Measurements from ENCODE around the gene COPS7A.

Gene COPS7A

DNA sequence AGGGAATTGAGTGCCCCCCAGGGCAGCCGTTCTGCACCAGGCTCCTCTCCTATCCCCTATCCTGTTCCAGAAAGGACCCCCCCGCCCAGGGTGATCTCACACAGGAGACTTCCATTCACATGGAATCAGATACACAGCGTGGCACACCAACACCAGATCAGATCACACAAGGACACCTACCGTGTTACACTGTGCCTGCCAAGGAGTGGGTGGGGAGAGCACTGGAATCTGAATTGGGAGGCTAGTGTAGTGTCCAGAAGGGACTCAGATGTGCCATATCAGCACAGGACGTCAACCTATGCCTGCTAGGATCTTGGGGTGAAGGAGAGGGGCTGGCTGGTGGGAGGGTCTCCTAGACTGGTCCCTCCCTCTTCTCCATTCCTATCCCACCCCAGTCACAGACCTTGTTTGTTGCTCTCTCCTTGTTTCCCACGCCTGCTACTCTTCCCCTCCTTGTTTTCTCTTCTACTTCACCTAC is 44.6 kb downstream of the COPS7A start (continued):
- TF ChIP-seq, protein P1, sequence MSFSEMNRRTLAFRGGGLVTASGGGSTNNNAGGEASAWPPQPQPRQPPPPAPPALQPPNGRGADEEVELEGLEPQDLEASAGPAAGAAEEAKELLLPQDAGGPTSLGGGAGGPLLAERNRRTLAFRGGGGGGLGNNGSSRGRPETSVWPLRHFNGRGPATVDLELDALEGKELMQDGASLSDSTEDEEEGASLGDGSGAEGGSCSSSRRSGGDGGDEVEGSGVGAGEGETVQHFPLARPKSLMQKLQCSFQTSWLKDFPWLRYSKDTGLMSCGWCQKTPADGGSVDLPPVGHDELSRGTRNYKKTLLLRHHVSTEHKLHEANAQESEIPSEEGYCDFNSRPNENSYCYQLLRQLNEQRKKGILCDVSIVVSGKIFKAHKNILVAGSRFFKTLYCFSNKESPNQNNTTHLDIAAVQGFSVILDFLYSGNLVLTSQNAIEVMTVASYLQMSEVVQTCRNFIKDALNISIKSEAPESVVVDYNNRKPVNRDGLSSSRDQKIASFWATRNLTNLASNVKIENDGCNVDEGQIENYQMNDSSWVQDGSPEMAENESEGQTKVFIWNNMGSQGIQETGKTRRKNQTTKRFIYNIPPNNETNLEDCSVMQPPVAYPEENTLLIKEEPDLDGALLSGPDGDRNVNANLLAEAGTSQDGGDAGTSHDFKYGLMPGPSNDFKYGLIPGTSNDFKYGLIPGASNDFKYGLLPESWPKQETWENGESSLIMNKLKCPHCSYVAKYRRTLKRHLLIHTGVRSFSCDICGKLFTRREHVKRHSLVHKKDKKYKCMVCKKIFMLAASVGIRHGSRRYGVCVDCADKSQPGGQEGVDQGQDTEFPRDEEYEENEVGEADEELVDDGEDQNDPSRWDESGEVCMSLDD (tag by site-specific recombination; IDR thresholded peaks at IDR 0.05): no peak
- no peak for TF ChIP-seq ZNF585B (tag by site-specific recombination; IDR thresholded peaks at IDR 0.05)
- no peak for TF ChIP-seq ZXDB (tag by site-specific recombination; IDR thresholded peaks at IDR 0.05)
- peak; percentile 98 for TF ChIP-seq ZBTB20 (tag by site-specific recombination; IDR thresholded peaks at IDR 0.05)
- no peak for TF ChIP-seq ZNF621 (tag by site-specific recombination; IDR thresholded peaks at IDR 0.05)
- TF ChIP-seq, protein P2, sequence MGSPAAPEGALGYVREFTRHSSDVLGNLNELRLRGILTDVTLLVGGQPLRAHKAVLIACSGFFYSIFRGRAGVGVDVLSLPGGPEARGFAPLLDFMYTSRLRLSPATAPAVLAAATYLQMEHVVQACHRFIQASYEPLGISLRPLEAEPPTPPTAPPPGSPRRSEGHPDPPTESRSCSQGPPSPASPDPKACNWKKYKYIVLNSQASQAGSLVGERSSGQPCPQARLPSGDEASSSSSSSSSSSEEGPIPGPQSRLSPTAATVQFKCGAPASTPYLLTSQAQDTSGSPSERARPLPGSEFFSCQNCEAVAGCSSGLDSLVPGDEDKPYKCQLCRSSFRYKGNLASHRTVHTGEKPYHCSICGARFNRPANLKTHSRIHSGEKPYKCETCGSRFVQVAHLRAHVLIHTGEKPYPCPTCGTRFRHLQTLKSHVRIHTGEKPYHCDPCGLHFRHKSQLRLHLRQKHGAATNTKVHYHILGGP (tag by site-specific recombination; IDR thresholded peaks at IDR 0.05): no peak
- TF ChIP-seq, protein P3, sequence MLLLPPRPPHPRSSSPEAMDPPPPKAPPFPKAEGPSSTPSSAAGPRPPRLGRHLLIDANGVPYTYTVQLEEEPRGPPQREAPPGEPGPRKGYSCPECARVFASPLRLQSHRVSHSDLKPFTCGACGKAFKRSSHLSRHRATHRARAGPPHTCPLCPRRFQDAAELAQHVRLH (tag by site-specific recombination; IDR thresholded peaks at IDR 0.05): no peak
- peak; percentile 52 for TF ChIP-seq GLIS2 (tag by site-specific recombination; IDR thresholded peaks at IDR 0.05)
- no peak for TF ChIP-seq ZNF184 (tag by site-specific recombination; IDR thresholded peaks at IDR 0.05)
- no peak for TF ChIP-seq KLF1 (tag by site-specific recombination; IDR thresholded peaks at IDR 0.05)
- TF ChIP-seq ZNF658 (tag by site-specific recombination; IDR thresholded peaks at IDR 0.05): no peak
- no peak for TF ChIP-seq ZNF701 (tag by site-specific recombination; IDR thresholded peaks at IDR 0.05)
- no peak for TF ChIP-seq RBAK (tag by site-specific recombination; IDR thresholded peaks at IDR 0.05)
- no peak for TF ChIP-seq ZSCAN16 (tag by site-specific recombination; IDR thresholded peaks at IDR 0.05)
- TF ChIP-seq, protein P4, sequence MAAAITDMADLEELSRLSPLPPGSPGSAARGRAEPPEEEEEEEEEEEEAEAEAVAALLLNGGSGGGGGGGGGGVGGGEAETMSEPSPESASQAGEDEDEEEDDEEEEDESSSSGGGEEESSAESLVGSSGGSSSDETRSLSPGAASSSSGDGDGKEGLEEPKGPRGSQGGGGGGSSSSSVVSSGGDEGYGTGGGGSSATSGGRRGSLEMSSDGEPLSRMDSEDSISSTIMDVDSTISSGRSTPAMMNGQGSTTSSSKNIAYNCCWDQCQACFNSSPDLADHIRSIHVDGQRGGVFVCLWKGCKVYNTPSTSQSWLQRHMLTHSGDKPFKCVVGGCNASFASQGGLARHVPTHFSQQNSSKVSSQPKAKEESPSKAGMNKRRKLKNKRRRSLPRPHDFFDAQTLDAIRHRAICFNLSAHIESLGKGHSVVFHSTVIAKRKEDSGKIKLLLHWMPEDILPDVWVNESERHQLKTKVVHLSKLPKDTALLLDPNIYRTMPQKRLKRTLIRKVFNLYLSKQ (tag by site-specific recombination; IDR thresholded peaks at IDR 0.05; ENCODE audit: borderline replicate concordance): no peak
- TF ChIP-seq ZNF266 (tag by site-specific recombination; IDR thresholded peaks at IDR 0.05; ENCODE audit: low read depth): no peak
- no peak for TF ChIP-seq KLF8 (tag by site-specific recombination; IDR thresholded peaks at IDR 0.05)
- no peak for TF ChIP-seq ZNF530 (tag by site-specific recombination; IDR thresholded peaks at IDR 0.05; ENCODE audit: low read depth)
- TF ChIP-seq, protein P5, sequence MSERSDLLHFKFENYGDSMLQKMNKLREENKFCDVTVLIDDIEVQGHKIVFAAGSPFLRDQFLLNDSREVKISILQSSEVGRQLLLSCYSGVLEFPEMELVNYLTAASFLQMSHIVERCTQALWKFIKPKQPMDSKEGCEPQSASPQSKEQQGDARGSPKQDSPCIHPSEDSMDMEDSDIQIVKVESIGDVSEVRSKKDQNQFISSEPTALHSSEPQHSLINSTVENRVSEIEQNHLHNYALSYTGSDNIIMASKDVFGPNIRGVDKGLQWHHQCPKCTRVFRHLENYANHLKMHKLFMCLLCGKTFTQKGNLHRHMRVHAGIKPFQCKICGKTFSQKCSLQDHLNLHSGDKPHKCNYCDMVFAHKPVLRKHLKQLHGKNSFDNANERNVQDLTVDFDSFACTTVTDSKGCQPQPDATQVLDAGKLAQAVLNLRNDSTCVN (tag by site-specific recombination; optimal IDR thresholded peaks at IDR 0.05): no peak
- no peak for TF ChIP-seq ZNF837 (tag by site-specific recombination; IDR thresholded peaks at IDR 0.05)
- no peak for TF ChIP-seq ZNF768 (tag by site-specific recombination; IDR thresholded peaks at IDR 0.05)
- no peak for TF ChIP-seq ZNF747 (tag by site-specific recombination; IDR thresholded peaks at IDR 0.05)
- no peak for TF ChIP-seq TRIM28 (IDR thresholded peaks at IDR 0.05; ENCODE audit: borderline replicate concordance, low read length)
- no peak for TF ChIP-seq YY2 (tag by site-specific recombination; IDR thresholded peaks at IDR 0.05)
- TF ChIP-seq, protein P6, sequence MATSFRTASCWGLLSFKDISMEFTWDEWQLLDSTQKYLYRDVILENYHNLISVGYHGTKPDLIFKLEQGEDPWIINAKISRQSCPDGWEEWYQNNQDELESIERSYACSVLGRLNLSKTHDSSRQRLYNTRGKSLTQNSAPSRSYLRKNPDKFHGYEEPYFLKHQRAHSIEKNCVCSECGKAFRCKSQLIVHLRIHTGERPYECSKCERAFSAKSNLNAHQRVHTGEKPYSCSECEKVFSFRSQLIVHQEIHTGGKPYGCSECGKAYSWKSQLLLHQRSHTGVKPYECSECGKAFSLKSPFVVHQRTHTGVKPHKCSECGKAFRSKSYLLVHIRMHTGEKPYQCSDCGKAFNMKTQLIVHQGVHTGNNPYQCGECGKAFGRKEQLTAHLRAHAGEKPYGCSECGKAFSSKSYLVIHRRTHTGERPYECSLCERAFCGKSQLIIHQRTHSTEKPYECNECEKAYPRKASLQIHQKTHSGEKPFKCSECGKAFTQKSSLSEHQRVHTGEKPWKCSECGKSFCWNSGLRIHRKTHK (tag by site-specific recombination; IDR thresholded peaks at IDR 0.05): no peak
- TF ChIP-seq, protein P7, sequence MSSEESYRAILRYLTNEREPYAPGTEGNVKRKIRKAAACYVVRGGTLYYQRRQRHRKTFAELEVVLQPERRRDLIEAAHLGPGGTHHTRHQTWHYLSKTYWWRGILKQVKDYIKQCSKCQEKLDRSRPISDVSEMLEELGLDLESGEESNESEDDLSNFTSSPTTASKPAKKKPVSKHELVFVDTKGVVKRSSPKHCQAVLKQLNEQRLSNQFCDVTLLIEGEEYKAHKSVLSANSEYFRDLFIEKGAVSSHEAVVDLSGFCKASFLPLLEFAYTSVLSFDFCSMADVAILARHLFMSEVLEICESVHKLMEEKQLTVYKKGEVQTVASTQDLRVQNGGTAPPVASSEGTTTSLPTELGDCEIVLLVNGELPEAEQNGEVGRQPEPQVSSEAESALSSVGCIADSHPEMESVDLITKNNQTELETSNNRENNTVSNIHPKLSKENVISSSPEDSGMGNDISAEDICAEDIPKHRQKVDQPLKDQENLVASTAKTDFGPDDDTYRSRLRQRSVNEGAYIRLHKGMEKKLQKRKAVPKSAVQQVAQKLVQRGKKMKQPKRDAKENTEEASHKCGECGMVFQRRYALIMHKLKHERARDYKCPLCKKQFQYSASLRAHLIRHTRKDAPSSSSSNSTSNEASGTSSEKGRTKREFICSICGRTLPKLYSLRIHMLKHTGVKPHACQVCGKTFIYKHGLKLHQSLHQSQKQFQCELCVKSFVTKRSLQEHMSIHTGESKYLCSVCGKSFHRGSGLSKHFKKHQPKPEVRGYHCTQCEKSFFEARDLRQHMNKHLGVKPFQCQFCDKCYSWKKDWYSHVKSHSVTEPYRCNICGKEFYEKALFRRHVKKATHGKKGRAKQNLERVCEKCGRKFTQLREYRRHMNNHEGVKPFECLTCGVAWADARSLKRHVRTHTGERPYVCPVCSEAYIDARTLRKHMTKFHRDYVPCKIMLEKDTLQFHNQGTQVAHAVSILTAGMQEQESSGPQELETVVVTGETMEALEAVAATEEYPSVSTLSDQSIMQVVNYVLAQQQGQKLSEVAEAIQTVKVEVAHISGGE (tag by site-specific recombination; conservative IDR thresholded peaks at IDR 0.05; ENCODE audit: low read depth): no peak
- TF ChIP-seq GLIS1 (tag by site-specific recombination; IDR thresholded peaks at IDR 0.05): peak; percentile 83
- TF ChIP-seq, protein P8, sequence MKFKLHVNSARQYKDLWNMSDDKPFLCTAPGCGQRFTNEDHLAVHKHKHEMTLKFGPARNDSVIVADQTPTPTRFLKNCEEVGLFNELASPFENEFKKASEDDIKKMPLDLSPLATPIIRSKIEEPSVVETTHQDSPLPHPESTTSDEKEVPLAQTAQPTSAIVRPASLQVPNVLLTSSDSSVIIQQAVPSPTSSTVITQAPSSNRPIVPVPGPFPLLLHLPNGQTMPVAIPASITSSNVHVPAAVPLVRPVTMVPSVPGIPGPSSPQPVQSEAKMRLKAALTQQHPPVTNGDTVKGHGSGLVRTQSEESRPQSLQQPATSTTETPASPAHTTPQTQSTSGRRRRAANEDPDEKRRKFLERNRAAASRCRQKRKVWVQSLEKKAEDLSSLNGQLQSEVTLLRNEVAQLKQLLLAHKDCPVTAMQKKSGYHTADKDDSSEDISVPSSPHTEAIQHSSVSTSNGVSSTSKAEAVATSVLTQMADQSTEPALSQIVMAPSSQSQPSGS (tag by site-specific recombination; IDR thresholded peaks at IDR 0.05; ENCODE audit: low read depth): no peak
